ENCODE measurements around the gene VAV2. TPM values are rescaled to one million over a fixed set of nuclear protein-coding genes. Genes with fewer than 3 reads are reported as not detected.

VAV2 gene
- total RNA-seq, 2 experiments from 2014 or later = 11.0 to 27.8 TPM

GRCh38 chr9:133921866-133922265 lies 70.3 kb downstream of the VAV2 start:
- no peaks in the 10 kb centered on the region for H3K79me2 ChIP-seq (ENCODE audit: insufficient read depth, low read depth, low read length)
- intact Hi-C loops (cut with micrococcal nuclease; ENCODE audit: unreplicated experiment) = no loop called here
- no peaks in the 10 kb centered on the region for H3K9me2 ChIP-seq (ENCODE audit: insufficient read depth, low read length)
- no peak overlapping the region for H3K4me2 ChIP-seq (ENCODE audit: low read length)
- no peak for DNase-seq (ENCODE audit: low spot score)
- H3K27ac ChIP-seq (ENCODE audit: low read depth, low read length, poor library complexity, severe bottlenecking) = no peak overlapping the region
- H2AFZ ChIP-seq (ENCODE audit: low read length) = no peak overlapping the region
- TF ChIP-seq CTCF (conservative IDR thresholded peaks at IDR 0.05; ENCODE audit: low read length) = no peak
- TF ChIP-seq EZH2phosphoT487 (IDR thresholded peaks at IDR 0.05; ENCODE audit: borderline replicate concordance, low read depth, low read length) = no peak
- H3K36me3 ChIP-seq (ENCODE audit: insufficient read depth, low read length) = no peaks in the 10 kb centered on the region
- H3K4me3 ChIP-seq (ENCODE audit: low read depth, low read length, poor library complexity, severe bottlenecking) = no peak overlapping the region
- BruUV-seq (replicated peaks) = no TSS peak
- no peaks in the 10 kb centered on the region for H3K4me1 ChIP-seq (ENCODE audit: insufficient read depth, low read length, poor library complexity, severe bottlenecking)
- H4K20me1 ChIP-seq (ENCODE audit: insufficient read depth, low read length) = no peaks in the 10 kb centered on the region; the same call in 1 of the 2 replicates
- no peaks in the 10 kb centered on the region for H3K9me3 ChIP-seq (ENCODE audit: low read length)
- CTCF ChIA-PET (ENCODE audit: unreplicated experiment) = no interaction called here
- POLR2A ChIA-PET = no interaction called here

GRCh38 chr9:133920471-133920870 lies 71.7 kb downstream of the VAV2 start:
- Histone ChIP-seq H4K20me1 (ENCODE audit: insufficient read depth, low read length) (no peaks in the 10 kb centered on the region; the same call in 1 of the 2 replicates), H3K9me3 (ENCODE audit: low read length) (no peaks in the 10 kb centered on the region), H3K4me2 (ENCODE audit: low read length) (no peak overlapping the region), H3K27ac (ENCODE audit: low read depth, low read length, poor library complexity, severe bottlenecking) (no peak overlapping the region), H3K79me2 (ENCODE audit: insufficient read depth, low read depth, low read length) (no peaks in the 10 kb centered on the region), H2AFZ (ENCODE audit: low read length) (no peak overlapping the region), H3K4me1 (ENCODE audit: insufficient read depth, low read length, poor library complexity, severe bottlenecking) (no peaks in the 10 kb centered on the region), H3K9me2 (ENCODE audit: insufficient read depth, low read length) (no peaks in the 10 kb centered on the region), H3K4me3 (ENCODE audit: low read depth, low read length, poor library complexity, severe bottlenecking) (no peak overlapping the region), H3K36me3 (ENCODE audit: insufficient read depth, low read length) (no peaks in the 10 kb centered on the region)
- no peak for DNase-seq (ENCODE audit: low spot score)
- POLR2A ChIA-PET = no interaction called here
- CTCF ChIA-PET (ENCODE audit: unreplicated experiment) = no interaction called here
- TF ChIP-seq CTCF (conservative IDR thresholded peaks at IDR 0.05; ENCODE audit: low read length) (no peak), EZH2phosphoT487 (IDR thresholded peaks at IDR 0.05; ENCODE audit: borderline replicate concordance, low read depth, low read length) (no peak)
- BruUV-seq (replicated peaks) = no TSS peak
- intact Hi-C loops (cut with micrococcal nuclease; ENCODE audit: unreplicated experiment) = no loop called here

- TF ChIP-seq EZH2phosphoT487 (IDR thresholded peaks at IDR 0.05; ENCODE audit: borderline replicate concordance, low read depth, low read length) (no peak), CTCF (conservative IDR thresholded peaks at IDR 0.05; ENCODE audit: low read length) (no peak)
- Histone ChIP-seq H3K4me3 (ENCODE audit: low read depth, low read length, poor library complexity, severe bottlenecking) (no peak overlapping the region), H3K36me3 (ENCODE audit: insufficient read depth, low read length) (no peaks in the 10 kb centered on the region), H3K4me2 (ENCODE audit: low read length) (no peak overlapping the region), H3K9me2 (ENCODE audit: insufficient read depth, low read length) (no peaks in the 10 kb centered on the region), H3K4me1 (ENCODE audit: insufficient read depth, low read length, poor library complexity, severe bottlenecking) (no peaks in the 10 kb centered on the region), H4K20me1 (ENCODE audit: insufficient read depth, low read length) (no peaks in the 10 kb centered on the region), H3K79me2 (ENCODE audit: insufficient read depth, low read depth, low read length) (no peaks in the 10 kb centered on the region), H3K27ac (ENCODE audit: low read depth, low read length, poor library complexity, severe bottlenecking) (no peak overlapping the region), H3K9me3 (ENCODE audit: low read length) (no peaks in the 10 kb centered on the region), H2AFZ (ENCODE audit: low read length) (no peak overlapping the region)
- intact Hi-C loops (cut with micrococcal nuclease; ENCODE audit: unreplicated experiment) = no loop called here
- BruUV-seq (replicated peaks) = no TSS peak
- ChIA-PET CTCF (ENCODE audit: unreplicated experiment) (no interaction called here), POLR2A (interaction anchor here (0.6 kb wide), 1 partner anchor 111 kb away, joined by 6 read pairs; no protein-coding TSS in a partner anchor)
- DNase-seq (ENCODE audit: low spot score) = no peak
Observed at GRCh38 chr9:133919253-133920115, 72.6 kb downstream of the VAV2 start.
